Fibroblast of lung (primary cell): Measurements from ENCODE around the gene ZNF521.

Experiments
- EZH2 ChIP-seq: IDR thresholded peaks from 2 replicates; pipeline ENCODE4 v1.5.1; 2012; ENCODE audit warnings: low read length, control low read depth, mild to moderate bottlenecking; ENCODE audit errors: missing control alignments
- TF ChIP-seq, protein P1 (sequence below), 2 donors: IDR thresholded peaks in 1 of 2; conservative IDR thresholded peaks in 1 of 2; 1 replicate in 1 of 2; 2 replicates in 1 of 2; pipeline ENCODE4 v1.5.1; 2011 to 2012; ENCODE audit warnings: low read length in 2 of 2, control low read depth in 1 of 2, inconsistent platforms in 1 of 2, low read depth in 1 of 2, mild to moderate bottlenecking in 1 of 2

DNA sequence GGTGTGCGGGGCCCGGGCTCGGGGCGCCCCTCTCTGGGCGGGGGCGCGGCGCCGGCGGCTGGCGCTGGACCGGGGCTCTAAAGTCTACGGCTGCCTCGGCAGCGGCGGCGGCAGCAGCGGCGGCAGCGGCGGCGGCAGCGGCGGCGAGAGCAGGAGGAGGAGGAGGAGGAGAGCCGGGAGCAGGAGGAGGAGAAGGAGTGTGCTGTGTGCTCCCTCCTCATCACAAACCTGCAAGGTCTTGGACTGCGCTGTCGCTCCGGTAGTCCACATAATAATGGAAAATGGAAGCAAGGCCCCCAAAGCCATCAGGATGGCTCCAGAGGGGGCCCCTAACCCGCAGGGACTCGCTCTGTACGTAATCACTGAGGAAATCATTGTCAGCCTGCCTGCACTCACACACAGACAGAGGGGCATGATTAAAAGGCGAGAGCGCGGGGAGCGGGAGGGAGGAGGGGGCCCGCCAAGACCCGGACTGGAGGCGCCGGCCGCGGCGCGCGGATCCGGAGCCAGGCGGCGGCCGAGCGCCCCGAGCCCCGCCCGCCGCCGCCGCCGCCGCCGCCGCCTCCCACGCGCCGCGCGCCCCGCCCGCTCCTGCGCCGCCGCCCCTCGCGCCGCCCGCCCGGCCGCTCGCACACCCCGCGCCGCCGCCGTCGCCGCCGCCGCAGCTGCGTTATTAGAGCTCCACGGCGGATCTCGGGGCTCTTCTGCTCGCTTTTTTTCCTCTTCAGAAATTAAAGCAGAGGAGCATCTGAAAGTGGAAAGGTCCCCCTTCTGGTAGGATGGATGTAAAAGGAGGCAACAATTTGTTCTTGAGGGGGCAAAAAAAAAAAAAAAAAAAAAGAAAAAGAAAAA lies at the start of gene ZNF521:
- TF ChIP-seq, protein P1, sequence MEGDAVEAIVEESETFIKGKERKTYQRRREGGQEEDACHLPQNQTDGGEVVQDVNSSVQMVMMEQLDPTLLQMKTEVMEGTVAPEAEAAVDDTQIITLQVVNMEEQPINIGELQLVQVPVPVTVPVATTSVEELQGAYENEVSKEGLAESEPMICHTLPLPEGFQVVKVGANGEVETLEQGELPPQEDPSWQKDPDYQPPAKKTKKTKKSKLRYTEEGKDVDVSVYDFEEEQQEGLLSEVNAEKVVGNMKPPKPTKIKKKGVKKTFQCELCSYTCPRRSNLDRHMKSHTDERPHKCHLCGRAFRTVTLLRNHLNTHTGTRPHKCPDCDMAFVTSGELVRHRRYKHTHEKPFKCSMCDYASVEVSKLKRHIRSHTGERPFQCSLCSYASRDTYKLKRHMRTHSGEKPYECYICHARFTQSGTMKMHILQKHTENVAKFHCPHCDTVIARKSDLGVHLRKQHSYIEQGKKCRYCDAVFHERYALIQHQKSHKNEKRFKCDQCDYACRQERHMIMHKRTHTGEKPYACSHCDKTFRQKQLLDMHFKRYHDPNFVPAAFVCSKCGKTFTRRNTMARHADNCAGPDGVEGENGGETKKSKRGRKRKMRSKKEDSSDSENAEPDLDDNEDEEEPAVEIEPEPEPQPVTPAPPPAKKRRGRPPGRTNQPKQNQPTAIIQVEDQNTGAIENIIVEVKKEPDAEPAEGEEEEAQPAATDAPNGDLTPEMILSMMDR (conservative IDR thresholded peaks at IDR 0.05 in 1 of 2, IDR thresholded peaks at IDR 0.05 in 1 of 2; ENCODE audit: low read depth in 1 of 2, low read length in 2 of 2): peak; percentile 38 to 43
- TF ChIP-seq EZH2: no peak
